Measurements from ENCODE around the gene RSL1D1. TPM values are rescaled to one million over a fixed set of nuclear protein-coding genes. Genes with fewer than 3 reads are reported as not detected.

RSL1D1 gene
- total RNA-seq, 1 donor from 2014 or later = 141 TPM

DNA sequence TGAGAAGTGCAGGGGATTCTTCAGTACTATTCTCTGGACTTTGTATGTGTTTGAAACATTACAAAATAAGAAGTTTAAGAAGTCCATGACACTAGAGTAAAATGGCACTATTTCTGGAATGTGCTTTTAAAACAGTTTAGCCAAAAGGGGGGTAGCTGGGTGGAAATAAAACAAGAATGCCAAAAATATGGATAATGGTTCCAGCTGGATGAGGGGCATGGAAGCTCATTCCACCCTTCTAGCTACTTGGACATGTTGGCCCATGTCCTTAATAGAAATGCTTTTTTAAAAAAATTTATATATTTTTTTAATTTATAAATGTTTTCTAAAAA, 67.3 kb downstream of the RSL1D1 start:
- TF ChIP-seq, protein P1, sequence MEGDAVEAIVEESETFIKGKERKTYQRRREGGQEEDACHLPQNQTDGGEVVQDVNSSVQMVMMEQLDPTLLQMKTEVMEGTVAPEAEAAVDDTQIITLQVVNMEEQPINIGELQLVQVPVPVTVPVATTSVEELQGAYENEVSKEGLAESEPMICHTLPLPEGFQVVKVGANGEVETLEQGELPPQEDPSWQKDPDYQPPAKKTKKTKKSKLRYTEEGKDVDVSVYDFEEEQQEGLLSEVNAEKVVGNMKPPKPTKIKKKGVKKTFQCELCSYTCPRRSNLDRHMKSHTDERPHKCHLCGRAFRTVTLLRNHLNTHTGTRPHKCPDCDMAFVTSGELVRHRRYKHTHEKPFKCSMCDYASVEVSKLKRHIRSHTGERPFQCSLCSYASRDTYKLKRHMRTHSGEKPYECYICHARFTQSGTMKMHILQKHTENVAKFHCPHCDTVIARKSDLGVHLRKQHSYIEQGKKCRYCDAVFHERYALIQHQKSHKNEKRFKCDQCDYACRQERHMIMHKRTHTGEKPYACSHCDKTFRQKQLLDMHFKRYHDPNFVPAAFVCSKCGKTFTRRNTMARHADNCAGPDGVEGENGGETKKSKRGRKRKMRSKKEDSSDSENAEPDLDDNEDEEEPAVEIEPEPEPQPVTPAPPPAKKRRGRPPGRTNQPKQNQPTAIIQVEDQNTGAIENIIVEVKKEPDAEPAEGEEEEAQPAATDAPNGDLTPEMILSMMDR (conservative IDR thresholded peaks at IDR 0.05; ENCODE audit: low read depth, low read length) = no peak
- no peak overlapping the region for H3K4me3 ChIP-seq (ENCODE audit: low read depth, low read length)
- no peak for DNase-seq (ENCODE audit: low read depth)

Other genes with a start within 250 kb of the RSL1D1 start
- 10.9 and 11.2 TPM in 2 replicates for gene SNN, start 183.1 kb downstream of the RSL1D1 start, total RNA-seq
- gene TXNDC11, start 108.7 kb downstream of the RSL1D1 start, total RNA-seq = 20.2 and 29.9 TPM in 2 replicates
- gene ZC3H7A, start 54.3 kb downstream of the RSL1D1 start, total RNA-seq = 13.7 and 14.5 TPM in 2 replicates
- gene GSPT1, start 64.4 kb upstream of the RSL1D1 start, total RNA-seq = 87.3 and 145 TPM in 2 replicates
- 0.36 TPM in 1 of 2 replicates, not detected in the other for gene NPIPB2, start 90.5 kb upstream of the RSL1D1 start, total RNA-seq
- gene TNFRSF17, start 113.7 kb upstream of the RSL1D1 start, total RNA-seq = not detected in 2 replicates
- 4.1 and 6.7 TPM in 2 replicates for gene SNX29, start 125.2 kb upstream of the RSL1D1 start, total RNA-seq